SU-DHL-6 (cell line): ENCODE results near the gene POLR3H.

Experiments
- EZH2phosphoT487 ChIP-seq: fragments of 200-600 bp; sonication (generic), shearing (Covaris generic); conservative IDR thresholded peaks from 2 replicates; pipeline ENCODE4 v1.6.1; 2018; ENCODE audit warnings: mild to moderate bottlenecking, antibody characterized with exemption, low read length, moderate library complexity, mixed read lengths
- TF ChIP-seq, protein P1 (sequence below): fragments of 200-600 bp; sonication (generic); IDR thresholded peaks from one replicate; pipeline ENCODE4 v1.5.1; 2017; ENCODE audit warnings: antibody characterized with exemption, mild to moderate bottlenecking, low read length, moderate library complexity; ENCODE audit not compliant: insufficient read depth, poor library complexity, severe bottlenecking

GRCh38 chr22:41488596-41489385, 55.5 kb downstream of the POLR3H start:
- TF ChIP-seq, protein P1, sequence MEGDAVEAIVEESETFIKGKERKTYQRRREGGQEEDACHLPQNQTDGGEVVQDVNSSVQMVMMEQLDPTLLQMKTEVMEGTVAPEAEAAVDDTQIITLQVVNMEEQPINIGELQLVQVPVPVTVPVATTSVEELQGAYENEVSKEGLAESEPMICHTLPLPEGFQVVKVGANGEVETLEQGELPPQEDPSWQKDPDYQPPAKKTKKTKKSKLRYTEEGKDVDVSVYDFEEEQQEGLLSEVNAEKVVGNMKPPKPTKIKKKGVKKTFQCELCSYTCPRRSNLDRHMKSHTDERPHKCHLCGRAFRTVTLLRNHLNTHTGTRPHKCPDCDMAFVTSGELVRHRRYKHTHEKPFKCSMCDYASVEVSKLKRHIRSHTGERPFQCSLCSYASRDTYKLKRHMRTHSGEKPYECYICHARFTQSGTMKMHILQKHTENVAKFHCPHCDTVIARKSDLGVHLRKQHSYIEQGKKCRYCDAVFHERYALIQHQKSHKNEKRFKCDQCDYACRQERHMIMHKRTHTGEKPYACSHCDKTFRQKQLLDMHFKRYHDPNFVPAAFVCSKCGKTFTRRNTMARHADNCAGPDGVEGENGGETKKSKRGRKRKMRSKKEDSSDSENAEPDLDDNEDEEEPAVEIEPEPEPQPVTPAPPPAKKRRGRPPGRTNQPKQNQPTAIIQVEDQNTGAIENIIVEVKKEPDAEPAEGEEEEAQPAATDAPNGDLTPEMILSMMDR, result no peak
- no peak for TF ChIP-seq EZH2phosphoT487
